ENCODE results near the gene RALGPS1.

RALGPS1 gene

DNA sequence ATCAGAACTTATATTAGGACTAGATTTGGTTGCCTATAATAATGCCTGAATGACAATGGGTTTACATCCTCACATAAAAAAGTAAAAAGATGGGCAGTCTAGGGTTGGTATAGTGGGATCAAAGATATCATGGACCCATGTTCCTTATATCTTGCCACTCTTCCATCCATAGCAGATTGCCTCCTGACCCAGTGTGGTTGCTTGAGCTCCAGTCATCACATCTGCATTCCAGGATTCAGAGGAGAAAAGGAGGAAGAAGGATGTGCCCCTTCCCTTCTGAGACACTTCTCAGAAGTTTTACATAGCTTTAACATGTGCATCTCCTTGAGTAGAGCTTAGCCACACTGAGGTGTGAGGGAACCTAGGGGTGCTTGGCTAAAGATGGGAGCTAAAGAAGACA, 22.9 kb downstream of the RALGPS1 start:
- peaks cover 0 to 22% (median 0%) of the 10 kb centered on the region in 11 experiments; a peak in 5 of 22 replicates for H4K20me1 ChIP-seq
- H3K9ac ChIP-seq, result no peak overlapping the region

DNA sequence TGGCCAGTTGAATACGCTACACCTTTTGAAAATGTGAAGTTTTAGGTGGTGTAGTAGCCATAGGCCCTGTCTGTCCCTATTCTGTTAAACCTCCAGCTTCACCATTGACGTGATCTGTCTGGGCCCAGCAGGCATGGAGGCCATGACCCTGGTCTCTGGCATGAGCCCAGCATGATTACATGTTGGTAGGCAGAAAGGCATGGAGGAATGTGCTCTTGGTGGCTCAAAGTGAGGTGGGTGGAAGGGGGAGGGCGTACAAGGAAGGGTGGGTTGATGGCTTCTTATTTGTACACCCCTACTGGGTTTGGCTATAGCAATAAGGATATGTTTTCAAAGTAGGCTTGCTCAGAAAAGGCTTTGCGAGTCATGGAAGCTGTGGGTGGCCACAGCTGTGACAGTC, 23.7 kb downstream of the RALGPS1 start:
- peaks cover 0 to 22% (median 0%) of the 10 kb centered on the region in 11 experiments; a peak in 5 of 22 replicates for H4K20me1 ChIP-seq
- no peak overlapping the region for H3K9ac ChIP-seq
- H3K4me2 ChIP-seq, result no peak overlapping the region
- no peaks in the 10 kb centered on the region for H3K36me3 ChIP-seq
- no peak overlapping the region for H3K27ac ChIP-seq
- peaks cover 0 to 8% (median 0%) of the 10 kb centered on the region in 11 experiments; a peak in 2 of 22 replicates for H3K9me3 ChIP-seq (replicated peaks in 1 of 11)
- peaks cover 0 to 4% (median 0%) of the 10 kb centered on the region in 10 experiments; a peak in 1 of 20 replicates for H3K4me1 ChIP-seq
- H3K4me3 ChIP-seq, result no peak overlapping the region
- TF ChIP-seq Cebpa-rat (IDR thresholded peaks at IDR 0.05), result no peak
- no peaks in the 10 kb centered on the region for H3K27me3 ChIP-seq

More for the DNA sequence above, 22.9 kb downstream of the RALGPS1 start:
- H3K4me1 ChIP-seq, result no peaks in the 10 kb centered on the region
- H3K27me3 ChIP-seq, result no peaks in the 10 kb centered on the region
- H3K4me2 ChIP-seq, result no peak overlapping the region
- H3K36me3 ChIP-seq, result no peaks in the 10 kb centered on the region
- no peak for TF ChIP-seq Cebpa-rat (IDR thresholded peaks at IDR 0.05)
- H3K4me3 ChIP-seq, result no peak overlapping the region
- peaks cover 0 to 8% (median 0%) of the 10 kb centered on the region in 11 experiments; a peak in 2 of 22 replicates for H3K9me3 ChIP-seq (replicated peaks in 1 of 11)
- H3K27ac ChIP-seq, result no peak overlapping the region

DNA sequence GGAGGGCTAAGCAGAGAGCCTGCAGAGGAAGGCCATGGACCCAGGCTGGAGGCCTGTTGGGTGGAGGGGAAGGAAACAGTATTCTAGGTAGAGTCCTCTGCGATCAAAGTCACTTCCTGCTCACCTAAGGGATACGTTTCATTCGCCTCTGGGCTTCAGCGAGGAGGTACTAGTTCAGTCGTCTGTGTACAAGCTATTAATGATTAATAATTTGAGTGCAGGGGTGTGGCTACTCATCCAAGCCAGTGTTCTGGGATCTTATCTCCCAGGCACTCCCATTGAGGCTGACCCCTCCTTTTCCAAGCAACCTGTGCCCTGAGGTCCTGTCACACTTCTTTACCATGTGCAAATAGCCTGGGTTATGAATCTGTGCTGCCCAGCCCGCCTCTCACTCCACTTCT, 25.2 kb downstream of the RALGPS1 start:
- no peak overlapping the region for H3K4me3 ChIP-seq
- H3K27me3 ChIP-seq, result no peaks in the 10 kb centered on the region
- H3K9ac ChIP-seq, result no peak overlapping the region
- no peak overlapping the region for H3K4me2 ChIP-seq
- TF ChIP-seq Cebpa-rat (IDR thresholded peaks at IDR 0.05), result no peak
- no peak overlapping the region for H3K27ac ChIP-seq
- H4K20me1 ChIP-seq, result peaks cover 0 to 22% (median 2%) of the 10 kb centered on the region in 11 experiments; a peak in 6 of 22 replicates
- peaks cover 0 to 8% (median 0%) of the 10 kb centered on the region in 11 experiments; a peak in 2 of 22 replicates for H3K9me3 ChIP-seq (replicated peaks in 1 of 11)
- H3K4me1 ChIP-seq, result peaks cover 0 to 15% (median 4%) of the 10 kb centered on the region in 10 experiments; a peak in 8 of 20 replicates
- no peaks in the 10 kb centered on the region for H3K36me3 ChIP-seq

DNA sequence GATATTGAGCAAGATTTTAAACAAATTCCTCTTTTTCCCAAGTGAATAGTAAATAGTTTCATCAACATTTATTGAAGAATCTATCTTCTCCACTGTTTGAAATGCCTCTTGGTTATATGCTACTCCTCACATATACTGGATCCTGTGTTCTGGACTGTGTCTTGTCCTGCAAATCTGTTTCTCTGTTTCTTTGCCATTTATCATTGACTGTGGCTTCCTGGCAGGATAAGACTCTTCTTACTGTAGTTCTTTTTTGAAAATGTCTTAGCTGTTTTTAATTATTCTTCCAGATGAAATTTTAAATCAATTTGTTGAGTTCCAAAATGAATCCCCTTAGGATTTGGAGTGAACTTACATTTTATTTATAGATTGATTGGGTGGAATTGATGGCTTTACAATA, 27.8 kb downstream of the RALGPS1 start:
- Histone ChIP-seq H3K9ac (no peak overlapping the region), H4K20me1 (peaks cover 0 to 17% (median 5%) of the 10 kb centered on the region in 11 experiments; a peak in 7 of 22 replicates), H3K27me3 (no peaks in the 10 kb centered on the region), H3K27ac (no peak overlapping the region), H3K4me1 (peaks cover 9 to 36% (median 24%) of the 10 kb centered on the region in 10 experiments; a peak in 18 of 20 replicates), H3K4me3 (no peak overlapping the region), H3K4me2 (no peak overlapping the region), H3K9me3 (replicated peaks in 1 of 11) (peaks cover 0 to 3% (median 0%) of the 10 kb centered on the region in 11 experiments; a peak in 2 of 22 replicates), H3K36me3 (no peaks in the 10 kb centered on the region)
- TF ChIP-seq Cebpa-rat (IDR thresholded peaks at IDR 0.05), result no peak

DNA sequence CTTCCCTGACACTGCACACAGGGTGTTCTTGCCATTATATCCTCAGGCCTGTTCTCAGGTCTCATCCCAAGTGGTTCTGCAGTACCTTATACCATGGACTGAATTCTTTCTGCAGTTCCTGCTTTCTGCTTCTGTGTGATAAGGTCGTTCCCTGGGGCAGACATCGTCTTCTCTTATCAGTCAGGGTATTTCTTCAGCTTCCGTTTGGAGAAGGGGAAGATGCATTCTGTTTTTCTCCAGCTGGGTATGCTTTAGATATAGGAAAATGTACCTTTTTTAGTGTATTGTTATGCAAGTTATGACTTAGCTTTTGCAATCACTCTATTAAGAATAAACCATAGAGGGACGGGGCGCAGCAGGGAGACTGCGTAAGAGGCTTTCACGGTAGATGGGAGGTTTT, 31.1 kb downstream of the RALGPS1 start:
- H3K9ac ChIP-seq, result no peak overlapping the region
- H3K4me1 ChIP-seq, result peaks cover 9 to 36% (median 24%) of the 10 kb centered on the region in 10 experiments; a peak in 18 of 20 replicates
- H4K20me1 ChIP-seq, result peaks cover 0 to 14% (median 0%) of the 10 kb centered on the region in 11 experiments; a peak in 4 of 22 replicates
- no peak for TF ChIP-seq Cebpa-rat (IDR thresholded peaks at IDR 0.05)
- peak overlapping the region; percentile 10 to 65 (median 52); a peak in 19 of 22 replicates for H3K4me2 ChIP-seq
- H3K27me3 ChIP-seq, result no peaks in the 10 kb centered on the region
- peak overlapping the region in 2 of 11 experiments; percentile 29 to 49; a peak in 5 of 22 replicates for H3K27ac ChIP-seq
- H3K36me3 ChIP-seq, result no peaks in the 10 kb centered on the region
- no peak overlapping the region for H3K4me3 ChIP-seq
- no peaks in the 10 kb centered on the region for H3K9me3 ChIP-seq (replicated peaks in 1 of 11)

DNA sequence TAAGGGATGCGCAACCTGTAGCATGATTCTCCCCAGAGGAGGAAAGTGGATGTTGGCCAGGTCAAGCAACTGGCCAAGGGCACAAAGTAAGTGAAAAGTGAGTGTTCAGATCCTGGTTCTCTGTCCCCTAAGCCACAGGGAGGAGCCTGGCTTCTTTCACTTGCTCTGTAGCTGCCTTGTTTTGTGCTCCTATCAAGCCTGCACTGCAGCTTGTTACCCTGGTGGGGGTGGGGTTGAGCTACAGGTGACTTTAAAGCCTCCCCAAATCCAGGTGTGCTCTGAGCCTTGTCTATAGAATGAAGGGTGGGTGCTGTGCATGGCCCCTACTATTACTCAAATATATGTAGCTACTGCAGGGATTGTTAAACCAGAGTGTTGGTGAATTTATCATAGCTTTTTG, 32.9 kb downstream of the RALGPS1 start:
- Histone ChIP-seq H3K4me3 (no peak overlapping the region), H4K20me1 (peaks cover 0 to 14% (median 0%) of the 10 kb centered on the region in 11 experiments; a peak in 4 of 22 replicates), H3K9me3 (replicated peaks in 1 of 11) (no peaks in the 10 kb centered on the region), H3K36me3 (no peaks in the 10 kb centered on the region), H3K27me3 (no peaks in the 10 kb centered on the region), H3K4me2 (no peak overlapping the region), H3K4me1 (peaks cover 9 to 36% (median 24%) of the 10 kb centered on the region in 10 experiments; a peak in 18 of 20 replicates), H3K27ac (no peak overlapping the region), H3K9ac (no peak overlapping the region)
- TF ChIP-seq Cebpa-rat (IDR thresholded peaks at IDR 0.05), result no peak

DNA sequence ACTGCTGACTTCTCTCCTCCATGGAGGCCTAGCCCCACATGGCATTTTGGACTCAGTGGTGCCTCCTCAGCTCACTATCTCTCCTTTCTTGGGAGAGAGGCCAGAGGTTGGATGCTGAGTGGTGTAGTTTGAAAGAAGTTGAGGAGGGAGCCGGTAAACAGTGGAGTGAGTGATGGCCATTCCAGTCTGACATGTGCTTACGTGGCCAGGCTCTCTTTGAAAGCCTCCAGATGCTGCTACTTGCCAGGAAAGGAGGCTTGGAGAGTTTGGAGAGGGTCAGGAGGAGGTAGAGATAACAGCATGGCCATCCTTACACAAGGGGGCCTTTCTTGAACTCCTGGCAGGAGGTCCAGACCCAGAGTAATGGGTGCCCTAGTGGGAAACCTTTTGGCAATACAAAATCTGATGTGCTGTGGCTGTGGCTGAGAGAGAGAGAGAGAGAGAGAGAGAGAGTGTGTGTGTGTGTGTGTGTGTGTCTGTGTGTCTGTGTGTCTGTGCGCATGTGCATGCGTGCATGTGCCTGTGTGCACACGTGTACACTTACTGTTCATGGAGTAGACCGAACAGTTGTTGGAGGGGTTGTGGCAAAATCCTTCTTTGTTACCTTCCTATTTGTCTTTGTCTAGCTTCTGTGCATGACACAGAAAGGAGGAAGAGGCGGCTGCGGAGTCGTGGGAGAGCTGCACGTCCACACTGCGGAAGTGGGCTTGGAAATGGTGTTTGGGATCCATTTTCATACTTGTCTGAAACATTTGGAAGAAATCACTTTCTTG, 37.8 kb downstream of the RALGPS1 start:
- peaks cover 0 to 17% (median 4%) of the 10 kb centered on the region in 11 experiments; a peak in 6 of 22 replicates for H4K20me1 ChIP-seq
- H3K4me2 ChIP-seq, result no peak overlapping the region
- H3K4me1 ChIP-seq, result no peaks in the 10 kb centered on the region
- H3K4me3 ChIP-seq, result no peak overlapping the region
- H3K27ac ChIP-seq, result no peak overlapping the region
- H3K9ac ChIP-seq, result no peak overlapping the region
- H3K27me3 ChIP-seq, result no peaks in the 10 kb centered on the region; a peak in 1 of 22 replicates
- H3K36me3 ChIP-seq, result no peaks in the 10 kb centered on the region
- H3K9me3 ChIP-seq (replicated peaks in 1 of 11), result no peaks in the 10 kb centered on the region
- TF ChIP-seq Cebpa-rat (IDR thresholded peaks at IDR 0.05), result no peak

DNA sequence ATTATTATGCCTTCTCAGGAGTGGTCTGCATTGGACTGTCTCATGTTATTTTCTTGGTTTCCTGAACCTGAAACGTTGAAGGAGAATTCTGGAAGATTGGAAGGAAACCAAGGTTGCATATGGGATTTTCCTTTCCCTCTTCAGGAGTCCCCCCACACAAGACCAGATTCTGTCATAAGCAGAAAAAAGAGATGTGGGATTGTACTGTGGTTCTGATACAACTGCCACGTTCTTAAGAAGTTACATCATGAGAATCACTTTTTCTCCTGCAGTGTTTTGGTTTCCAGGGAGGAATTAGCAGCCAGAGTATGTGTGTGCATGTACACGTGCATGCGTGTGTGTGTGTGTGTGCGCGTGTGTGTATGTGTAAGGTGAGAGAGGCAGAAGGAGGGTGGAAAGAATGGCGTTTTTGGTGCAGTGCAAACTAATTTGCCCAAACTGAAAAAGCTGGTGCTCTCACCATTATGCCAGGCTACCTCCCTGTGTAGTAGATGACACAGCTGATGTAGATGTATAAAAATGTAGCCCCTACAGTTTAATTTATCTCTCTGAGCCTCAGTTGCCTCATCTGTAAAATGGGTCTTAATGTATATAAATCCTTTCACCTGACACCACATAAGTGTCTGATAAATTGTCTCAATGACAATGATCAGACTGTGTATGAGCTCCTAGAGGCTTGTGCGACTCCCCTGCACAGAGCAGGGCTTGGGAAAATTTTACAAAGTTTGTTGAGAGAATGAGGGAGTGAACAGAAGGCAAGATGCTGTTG, 38.6 kb downstream of the RALGPS1 start:
- Histone ChIP-seq H3K27ac (no peak overlapping the region), H3K4me2 (no peak overlapping the region), H3K9ac (no peak overlapping the region), H4K20me1 (peaks cover 0 to 17% (median 5%) of the 10 kb centered on the region in 11 experiments; a peak in 6 of 22 replicates), H3K4me1 (no peaks in the 10 kb centered on the region), H3K27me3 (no peaks in the 10 kb centered on the region; a peak in 1 of 22 replicates), H3K9me3 (replicated peaks in 1 of 11) (no peaks in the 10 kb centered on the region), H3K36me3 (no peaks in the 10 kb centered on the region), H3K4me3 (no peak overlapping the region)
- no peak for TF ChIP-seq Cebpa-rat (IDR thresholded peaks at IDR 0.05)

DNA sequence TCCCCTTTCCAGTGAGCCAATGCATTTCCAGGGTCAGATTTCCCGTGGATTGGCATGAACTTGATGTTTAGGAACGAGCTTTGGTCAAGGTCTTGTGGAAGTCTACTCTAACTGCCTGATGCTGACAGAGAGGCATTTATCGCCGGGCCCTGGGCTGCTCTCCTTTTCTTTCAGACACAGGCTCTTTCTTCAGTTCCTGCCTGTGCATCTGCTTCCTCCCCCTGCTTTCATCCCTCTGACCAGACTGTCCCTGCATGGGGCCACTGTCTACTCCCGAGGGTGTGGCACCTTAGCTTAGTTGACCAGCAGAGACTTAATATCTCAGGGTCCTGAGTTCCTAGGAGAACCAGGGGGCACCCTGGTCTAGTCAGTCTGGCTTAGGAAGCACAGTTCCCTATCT, 41.2 kb downstream of the RALGPS1 start:
- Histone ChIP-seq H3K4me2 (no peak overlapping the region), H3K4me1 (no peaks in the 10 kb centered on the region), H3K36me3 (no peaks in the 10 kb centered on the region), H3K27me3 (peaks cover 0 to 15% (median 0%) of the 10 kb centered on the region in 11 experiments; a peak in 3 of 22 replicates), H4K20me1 (peaks cover 0 to 22% (median 5%) of the 10 kb centered on the region in 11 experiments; a peak in 7 of 22 replicates), H3K27ac (no peak overlapping the region), H3K9me3 (replicated peaks in 1 of 11) (no peaks in the 10 kb centered on the region), H3K4me3 (no peak overlapping the region), H3K9ac (no peak overlapping the region)
- no peak for TF ChIP-seq Cebpa-rat (IDR thresholded peaks at IDR 0.05)
